Liver (tissue), 9 donors: Measurements from ENCODE around the gene HOXA7. TPM values are rescaled to one million over a fixed set of nuclear protein-coding genes. Genes with fewer than 3 reads are reported as not detected.
A peak's percentile ranks its signal among the peaks of the same experiment; 100 is the strongest.

Experiments
- DNase-seq: peaks from one replicate; pipeline ENCODE4 v3.0.0-alpha.2; 2017; ENCODE audit warnings: low spot score
- H3K27ac ChIP-seq, 2 donors: one replicate each; pipeline ENCODE4 v1.7.0; 2013; ENCODE audit warnings: inconsistent platforms in 2 of 2, low read length in 2 of 2, control low read depth in 1 of 2, low read depth in 1 of 2, mild to moderate bottlenecking in 1 of 2
- H3K27me3 ChIP-seq, 4 donors: one replicate each; pipeline versions ENCODE4 v1.6.1 to v1.7.0; 2013; ENCODE audit warnings: low read length in 3 of 4, inconsistent platforms in 1 of 4, mild to moderate bottlenecking in 1 of 4, moderate library complexity in 1 of 4; ENCODE audit not compliant: control insufficient read depth in 4 of 4, insufficient read depth in 4 of 4
- H3K36me3 ChIP-seq, 4 donors: one replicate each; pipeline versions ENCODE4 v1.6.1 to v1.7.0; 2013; ENCODE audit warnings: low read length in 3 of 4, mild to moderate bottlenecking in 3 of 4, low read depth in 1 of 4, moderate library complexity in 1 of 4; ENCODE audit not compliant: control insufficient read depth in 4 of 4, insufficient read depth in 3 of 4
- H3K4me1 ChIP-seq, 4 donors: one replicate each; pipeline versions ENCODE4 v1.6.1 to v1.7.0; 2013; ENCODE audit warnings: low read length in 3 of 4, mild to moderate bottlenecking in 3 of 4, moderate library complexity in 1 of 4; ENCODE audit not compliant: control insufficient read depth in 4 of 4, insufficient read depth in 4 of 4
- H3K4me3 ChIP-seq, 3 donors: one replicate each; pipeline versions ENCODE4 v1.6.1 to v1.7.0; 2013; ENCODE audit warnings: low read length in 3 of 3, control low read depth in 1 of 3, low read depth in 1 of 3, mild to moderate bottlenecking in 1 of 3
- H3K9ac ChIP-seq, 2 donors: one replicate each; pipeline ENCODE4 v1.7.0; 2013; ENCODE audit warnings: low read length in 2 of 2, mild to moderate bottlenecking in 2 of 2, moderate library complexity in 2 of 2, control low read depth in 1 of 2, low read depth in 1 of 2
- H3K9me3 ChIP-seq, 4 donors: one replicate each; pipeline versions ENCODE4 v1.6.1 to v1.7.0; 2013; ENCODE audit warnings: low read length in 3 of 4; ENCODE audit not compliant: control insufficient read depth in 4 of 4
- EGR1 ChIP-seq, 2 donors: IDR thresholded peaks; 2 replicates each; pipeline ENCODE4 v1.6.1; 2016 to 2018; ENCODE audit warnings: antibody characterized with exemption in 2 of 2, low read depth in 2 of 2
- FOXA1 ChIP-seq: IDR thresholded peaks from 2 replicates; pipeline ENCODE4 v1.6.1; 2016; ENCODE audit warnings: antibody characterized with exemption
- HNF4G ChIP-seq: IDR thresholded peaks from 2 replicates; pipeline ENCODE4 v1.6.1; 2016; ENCODE audit warnings: antibody characterized with exemption
- JUND ChIP-seq, 2 donors: IDR thresholded peaks; 2 replicates each; pipeline ENCODE4 v1.6.1; 2016; ENCODE audit warnings: antibody characterized with exemption in 2 of 2
- NR2F2 ChIP-seq: IDR thresholded peaks from 2 replicates; pipeline ENCODE4 v1.6.1; 2016; ENCODE audit warnings: antibody characterized with exemption
- RXRA ChIP-seq, 2 donors: IDR thresholded peaks; 2 replicates each; pipeline ENCODE4 v1.6.1; 2017 to 2018; ENCODE audit warnings: antibody characterized with exemption in 2 of 2, mild to moderate bottlenecking in 1 of 2
- WGBS: extraction: QIAGEN DNeasy Blood & Tissue Kit; methylation state at CpG from one replicate; pipeline ENCODE4 v1.1.7; 2013; 5-methylcytosine and 5-hydroxymethylcytosine counted together
- polyA plus RNA-seq, 2 donors: library from polyadenylated mRNA; stranded (reverse) in 1 of 2; unstranded in 1 of 2; fragments of 200-250 nt in 1 of 2; fragments of >200 nt in 1 of 2; fragmentation: Nextera tagmentation in 1 of 2; extraction: Ambion mirVana in 1 of 2; gene quantifications; one replicate each; pipeline versions ENCODE4 v1.2.1 to v1.2.3, GENCODE V29; 2013 to 2015
- total RNA-seq, 2 donors: library from RNA; depleted of rRNA; stranded (reverse); fragments of >200 nt; gene quantifications; one replicate each; pipeline ENCODE4 v1.2.3, GENCODE V29; 2014
- TF ChIP-seq, protein P1 (sequence below): IDR thresholded peaks from 2 replicates; pipeline ENCODE4 v1.6.1; 2016; ENCODE audit warnings: antibody characterized with exemption, mild to moderate bottlenecking
- TF ChIP-seq, protein P2 (sequence below): IDR thresholded peaks from 2 replicates; pipeline ENCODE4 v1.6.1; 2016; ENCODE audit warnings: antibody characterized with exemption
- TF ChIP-seq, protein P3 (sequence below): fragments of 150-350 bp; IDR thresholded peaks from 2 replicates; pipeline ENCODE4 v1.5.1; 2017; ENCODE audit warnings: improper control_type of control experiment, low read depth, low read length; ENCODE audit not compliant: missing input control
- donor health status: healthy.
- donor health status: healthy.
- donor health status: healthy.
- donor health status: healthy.
- donor health status: healthy.

Gene HOXA7
- total and polyA plus RNA-seq, 4 donors = under 0.01 to 0.05 TPM; not detected in 2

DNA sequence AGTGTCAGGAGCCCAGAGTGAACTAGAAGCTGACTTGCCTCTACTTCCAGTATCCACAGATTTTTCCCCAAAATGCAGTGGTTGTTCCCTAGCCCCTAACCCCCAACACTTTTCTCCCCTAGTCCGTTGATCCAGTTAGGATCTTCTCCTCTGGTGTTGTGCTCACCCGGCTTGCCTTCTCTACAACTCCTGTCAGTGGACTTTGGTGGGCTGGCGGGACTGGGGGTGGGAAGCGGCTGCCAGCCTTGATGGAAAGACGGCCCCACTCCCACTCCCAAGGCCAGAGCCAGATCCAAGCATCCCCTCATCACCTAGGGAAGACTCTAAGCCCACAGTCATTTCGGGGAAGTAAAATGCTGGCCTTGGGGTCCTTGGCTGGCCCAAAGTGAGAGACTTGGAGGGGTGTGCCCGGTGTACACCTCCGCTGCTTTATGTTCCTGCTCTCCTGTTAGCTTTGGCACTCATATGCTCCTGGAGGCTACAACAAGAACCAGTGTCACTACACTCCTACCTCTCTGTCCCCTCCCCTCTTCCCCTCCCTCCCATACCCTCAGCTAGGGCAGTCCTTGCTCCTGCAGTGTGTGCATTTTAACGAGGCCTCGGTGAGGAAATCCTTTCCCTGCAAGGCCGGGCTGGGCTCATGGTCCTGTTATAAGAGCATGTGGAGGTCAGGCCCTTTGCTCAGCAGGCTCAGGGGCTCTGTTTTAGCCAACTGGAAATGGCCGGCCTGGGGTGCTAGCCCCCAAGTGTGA is 18.6 kb upstream of the HOXA7 start (continued):
- TF ChIP-seq, protein P1, sequence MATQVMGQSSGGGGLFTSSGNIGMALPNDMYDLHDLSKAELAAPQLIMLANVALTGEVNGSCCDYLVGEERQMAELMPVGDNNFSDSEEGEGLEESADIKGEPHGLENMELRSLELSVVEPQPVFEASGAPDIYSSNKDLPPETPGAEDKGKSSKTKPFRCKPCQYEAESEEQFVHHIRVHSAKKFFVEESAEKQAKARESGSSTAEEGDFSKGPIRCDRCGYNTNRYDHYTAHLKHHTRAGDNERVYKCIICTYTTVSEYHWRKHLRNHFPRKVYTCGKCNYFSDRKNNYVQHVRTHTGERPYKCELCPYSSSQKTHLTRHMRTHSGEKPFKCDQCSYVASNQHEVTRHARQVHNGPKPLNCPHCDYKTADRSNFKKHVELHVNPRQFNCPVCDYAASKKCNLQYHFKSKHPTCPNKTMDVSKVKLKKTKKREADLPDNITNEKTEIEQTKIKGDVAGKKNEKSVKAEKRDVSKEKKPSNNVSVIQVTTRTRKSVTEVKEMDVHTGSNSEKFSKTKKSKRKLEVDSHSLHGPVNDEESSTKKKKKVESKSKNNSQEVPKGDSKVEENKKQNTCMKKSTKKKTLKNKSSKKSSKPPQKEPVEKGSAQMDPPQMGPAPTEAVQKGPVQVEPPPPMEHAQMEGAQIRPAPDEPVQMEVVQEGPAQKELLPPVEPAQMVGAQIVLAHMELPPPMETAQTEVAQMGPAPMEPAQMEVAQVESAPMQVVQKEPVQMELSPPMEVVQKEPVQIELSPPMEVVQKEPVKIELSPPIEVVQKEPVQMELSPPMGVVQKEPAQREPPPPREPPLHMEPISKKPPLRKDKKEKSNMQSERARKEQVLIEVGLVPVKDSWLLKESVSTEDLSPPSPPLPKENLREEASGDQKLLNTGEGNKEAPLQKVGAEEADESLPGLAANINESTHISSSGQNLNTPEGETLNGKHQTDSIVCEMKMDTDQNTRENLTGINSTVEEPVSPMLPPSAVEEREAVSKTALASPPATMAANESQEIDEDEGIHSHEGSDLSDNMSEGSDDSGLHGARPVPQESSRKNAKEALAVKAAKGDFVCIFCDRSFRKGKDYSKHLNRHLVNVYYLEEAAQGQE = no peak
- no peak for TF ChIP-seq RXRA (IDR thresholded peaks at IDR 0.05)

DNA sequence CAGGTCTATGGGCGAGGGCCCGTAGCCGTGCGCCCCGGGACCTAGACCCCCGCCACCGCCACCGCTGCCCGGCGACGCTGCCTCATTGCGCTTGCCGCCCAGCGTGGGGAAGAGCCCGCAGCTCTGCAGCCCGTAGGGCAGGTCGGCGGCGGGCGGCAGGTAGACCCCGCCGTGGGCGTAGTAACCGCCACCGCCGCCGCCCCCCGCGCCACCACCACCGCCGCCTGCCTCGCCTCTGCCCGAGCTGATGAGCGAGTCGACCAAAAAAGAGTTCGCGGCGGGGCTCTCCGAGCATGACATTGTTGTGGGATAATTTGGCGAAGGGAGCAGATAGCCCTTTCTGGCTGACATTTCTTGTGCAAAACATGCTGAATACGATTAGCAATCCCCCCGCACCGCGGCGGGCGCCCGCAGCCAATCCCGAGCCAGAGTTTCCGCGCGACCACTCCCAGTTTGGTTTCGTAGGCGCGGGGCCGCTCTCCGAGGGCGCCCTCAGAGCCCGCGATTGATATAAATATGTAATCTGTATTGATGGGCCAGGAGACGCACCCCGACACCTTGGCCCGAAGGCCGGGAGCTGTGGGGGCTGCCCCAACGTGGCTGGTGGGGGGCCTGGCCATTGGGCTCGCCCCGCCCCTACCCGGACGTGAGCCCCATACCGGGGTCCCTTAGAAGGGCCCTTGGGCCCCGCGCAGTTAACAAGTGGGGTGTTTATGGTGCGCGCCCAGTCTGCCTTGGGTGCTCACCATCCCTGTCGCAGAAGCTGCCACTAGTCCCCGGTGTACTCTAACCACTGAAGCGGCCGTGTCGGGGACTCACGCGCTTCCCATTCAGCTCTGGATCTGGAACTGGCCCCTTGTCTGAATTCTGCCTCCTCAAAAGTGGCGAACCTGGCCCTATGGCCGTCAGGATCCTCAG is 17.7 kb upstream of the HOXA7 start, which contains the start of gene HOXA10:
TSS of gene HOXA10 (minus strand) at position 365 of the 918 bp plus-strand sequence. CDS start at position 351, 14 bp downstream.
- H3K27me3 ChIP-seq = peaks cover 17 to 64% (median 26%) of the 10 kb centered on the region in 4 donors
- 9% methylated on average over 82 of the region's 82 CpGs for WGBS
- no peak within 1 kb of the TSS for H3K27ac ChIP-seq
- DNase-seq = no peak
- H3K36me3 ChIP-seq = no peaks in the 10 kb centered on the region
- H3K9me3 ChIP-seq = peaks cover 0 to 2% (median 0%) of the 10 kb centered on the region in 4 donors
- H3K4me3 ChIP-seq = peak within 1 kb of the TSS in 1 of 3 donors; percentile 55
- H3K9ac ChIP-seq = no peak within 1 kb of the TSS
- TF ChIP-seq JUND (IDR thresholded peaks at IDR 0.05) (no peak), FOXA1 (no peak), HNF4G (no peak), RXRA (IDR thresholded peaks at IDR 0.05) (no peak), EGR1 (IDR thresholded peaks at IDR 0.05; ENCODE audit: low read depth in 2 of 2) (no peak), NR2F2 (no peak)
- TF ChIP-seq, protein P2, sequence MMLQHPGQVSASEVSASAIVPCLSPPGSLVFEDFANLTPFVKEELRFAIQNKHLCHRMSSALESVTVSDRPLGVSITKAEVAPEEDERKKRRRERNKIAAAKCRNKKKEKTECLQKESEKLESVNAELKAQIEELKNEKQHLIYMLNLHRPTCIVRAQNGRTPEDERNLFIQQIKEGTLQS = no peak
- TF ChIP-seq, protein P1 = no peak
- TF ChIP-seq, protein P3, sequence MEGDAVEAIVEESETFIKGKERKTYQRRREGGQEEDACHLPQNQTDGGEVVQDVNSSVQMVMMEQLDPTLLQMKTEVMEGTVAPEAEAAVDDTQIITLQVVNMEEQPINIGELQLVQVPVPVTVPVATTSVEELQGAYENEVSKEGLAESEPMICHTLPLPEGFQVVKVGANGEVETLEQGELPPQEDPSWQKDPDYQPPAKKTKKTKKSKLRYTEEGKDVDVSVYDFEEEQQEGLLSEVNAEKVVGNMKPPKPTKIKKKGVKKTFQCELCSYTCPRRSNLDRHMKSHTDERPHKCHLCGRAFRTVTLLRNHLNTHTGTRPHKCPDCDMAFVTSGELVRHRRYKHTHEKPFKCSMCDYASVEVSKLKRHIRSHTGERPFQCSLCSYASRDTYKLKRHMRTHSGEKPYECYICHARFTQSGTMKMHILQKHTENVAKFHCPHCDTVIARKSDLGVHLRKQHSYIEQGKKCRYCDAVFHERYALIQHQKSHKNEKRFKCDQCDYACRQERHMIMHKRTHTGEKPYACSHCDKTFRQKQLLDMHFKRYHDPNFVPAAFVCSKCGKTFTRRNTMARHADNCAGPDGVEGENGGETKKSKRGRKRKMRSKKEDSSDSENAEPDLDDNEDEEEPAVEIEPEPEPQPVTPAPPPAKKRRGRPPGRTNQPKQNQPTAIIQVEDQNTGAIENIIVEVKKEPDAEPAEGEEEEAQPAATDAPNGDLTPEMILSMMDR = no peak
- H3K4me1 ChIP-seq = peaks cover 9 to 15% (median 12%) of the 10 kb centered on the region in 4 donors
